ENCODE results near the gene RAF1.

DNA sequence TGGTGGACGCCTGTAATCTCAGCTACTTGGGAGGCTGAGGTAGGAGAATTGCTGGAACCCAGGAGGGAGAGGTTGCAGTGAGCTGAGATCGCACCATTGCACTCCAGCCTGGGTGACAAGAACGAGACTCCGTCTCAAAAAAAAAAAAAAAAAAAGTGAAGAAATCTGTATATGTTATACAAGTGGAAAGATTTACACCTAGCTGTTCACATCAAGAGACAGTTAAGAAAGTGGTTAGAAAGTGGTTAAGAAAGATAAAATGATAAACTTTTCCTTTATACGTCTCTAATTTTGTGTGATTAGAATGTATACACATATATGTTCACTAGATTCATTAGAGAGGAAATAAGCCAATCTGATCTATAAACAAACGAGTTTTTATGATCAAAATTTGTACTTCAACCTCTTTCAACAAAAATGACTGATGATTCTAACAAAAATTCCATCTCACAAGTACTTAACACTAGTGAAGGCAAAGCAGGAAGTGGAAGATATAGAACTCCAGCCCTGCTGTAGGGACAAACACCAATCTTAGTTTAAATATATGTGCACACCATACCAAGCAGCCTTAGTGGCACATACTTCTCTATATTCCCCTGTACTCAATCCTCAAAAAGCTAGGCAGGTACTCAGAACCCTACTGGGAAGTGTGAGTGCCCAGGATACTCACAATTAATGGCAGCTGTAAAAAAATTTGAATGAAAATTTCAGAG lies 51.2 kb downstream of the RAF1 start:
- TF ChIP-seq POLR2A (IDR thresholded peaks at IDR 0.05; ENCODE audit: low read depth, low read length) (no peak), POLR2AphosphoS5 (IDR thresholded peaks at IDR 0.05; ENCODE audit: low read depth, low read length) (no peak)
